IMR-90 (cell line): ENCODE results near the gene MAP6. TPM values are rescaled to one million over a fixed set of nuclear protein-coding genes. Genes with fewer than 3 reads are reported as not detected.

Source experiments
- ATAC-seq: fragments of 200-7000 bp; cut with Tn5 transposase; 2 replicates; pipeline ENCODE4 v1.9.1; 2020; ENCODE audit warnings: low read depth, mild to moderate bottlenecking, moderate library complexity
- BruUV-seq: library from RNA; stranded (reverse); fragments of 400-500 nt; replicated peaks from 2 replicates; lab custom pipeline; 2021; lab: Mats Ljungman, UMichigan
- CTCF ChIA-PET: fragments of 300-600 bp; formaldehyde crosslinking; extraction: SDS; loops from one replicate; lab custom pipeline; 2021; ENCODE audit warnings: antibody characterized with exemption; lab: Yijun Ruan, JAX
- POLR2A ChIA-PET: fragments of 300-600 bp; sonication (Branson Sonifier 250); formaldehyde crosslinking; loops from one replicate; lab custom pipeline; 2022; ENCODE audit warnings: antibody characterized with exemption; ENCODE audit not compliant: unreplicated experiment; lab: Charles Lee
- DNase-seq: peaks from one replicate; pipeline ENCODE4 v3.0.0; 2013
- H2AFZ ChIP-seq: replicated peaks from 2 replicates; pipeline ENCODE3; 2013; ENCODE audit warnings: low read length, mild to moderate bottlenecking; ENCODE audit not compliant: poor library complexity
- H2AK5ac ChIP-seq: 2 replicates; pipeline ENCODE4 v1.6.1; 2013; ENCODE audit warnings: low read depth, low read length, inconsistent platforms
- H2AK9ac ChIP-seq: replicated peaks from 2 replicates; pipeline ENCODE3; 2013; ENCODE audit warnings: mild to moderate bottlenecking, low read depth, low read length, moderate library complexity; ENCODE audit not compliant: poor library complexity
- H2BK120ac ChIP-seq: 2 replicates; pipeline ENCODE4 v1.6.1; 2013; ENCODE audit warnings: low read depth, low read length, inconsistent platforms
- H2BK15ac ChIP-seq: 3 replicates; pipeline ENCODE4 v1.6.1; 2013; ENCODE audit warnings: low read depth, low read length, inconsistent platforms
- H2BK20ac ChIP-seq: 2 replicates; pipeline ENCODE4 v1.6.1; 2013; ENCODE audit warnings: low read depth, mild to moderate bottlenecking, inconsistent platforms, low read length, moderate library complexity
- H2BK5ac ChIP-seq: 2 replicates; pipeline ENCODE4 v1.6.1; 2013; ENCODE audit warnings: mild to moderate bottlenecking, low read depth, low read length, inconsistent platforms; ENCODE audit not compliant: poor library complexity, severe bottlenecking
- H3K14ac ChIP-seq: replicated peaks from 2 replicates; pipeline ENCODE4 v1.6.1; 2013; ENCODE audit warnings: low read depth, low read length, inconsistent platforms
- H3K18ac ChIP-seq: 2 replicates; pipeline ENCODE4 v1.6.1; 2013; ENCODE audit warnings: low read depth, low read length, control low read depth
- H3K23ac ChIP-seq: 2 replicates; pipeline ENCODE4 v1.6.1; 2013; ENCODE audit warnings: low read depth, low read length, inconsistent platforms
- H3K27ac ChIP-seq: 2 replicates; pipeline ENCODE4 v1.5.1; 2013; ENCODE audit warnings: mild to moderate bottlenecking, control low read depth, low read length; ENCODE audit not compliant: insufficient read depth
- H3K27me3 ChIP-seq: 2 replicates; pipeline ENCODE4 v1.6.1; 2013; ENCODE audit warnings: low read length; ENCODE audit not compliant: control insufficient read depth, insufficient read depth
- H3K36me3 ChIP-seq: 2 replicates; pipeline ENCODE4 v1.6.1; 2013; ENCODE audit warnings: low read length, mixed read lengths; ENCODE audit not compliant: control insufficient read depth, insufficient read depth
- H3K4ac ChIP-seq: 2 replicates; pipeline ENCODE4 v1.6.1; 2013; ENCODE audit warnings: low read depth, low read length, inconsistent platforms
- H3K4me1 ChIP-seq: 2 replicates; pipeline ENCODE4 v1.6.1; 2013; ENCODE audit warnings: low read length, mixed read lengths; ENCODE audit not compliant: control insufficient read depth, insufficient read depth
- H3K4me2 ChIP-seq: 2 replicates; pipeline ENCODE4 v1.6.1; 2013; ENCODE audit warnings: low read depth, mild to moderate bottlenecking, control low read depth, low read length, moderate library complexity
- H3K4me3 ChIP-seq: 2 replicates; pipeline ENCODE4 v1.5.1; 2013; ENCODE audit warnings: low read depth, mild to moderate bottlenecking, control low read depth, low read length, moderate library complexity; ENCODE audit not compliant: insufficient read depth
- H3K56ac ChIP-seq: 2 replicates; pipeline ENCODE4 v1.6.1; 2013; ENCODE audit warnings: low read length, inconsistent platforms; ENCODE audit not compliant: insufficient read depth; ENCODE audit errors: extremely low read depth
- H3K79me1 ChIP-seq, 2 experiments: 2 replicates each; pipeline ENCODE4 v1.6.1; 2013; ENCODE audit warnings: low read length in 2 of 2, inconsistent platforms in 1 of 2, low read depth in 1 of 2
- H3K9ac ChIP-seq: 2 replicates; pipeline ENCODE4 v1.6.1; 2013; ENCODE audit warnings: low read depth, low read length, control low read depth
- H3K9me1 ChIP-seq: 2 replicates; pipeline ENCODE4 v1.6.1; 2013; ENCODE audit warnings: low read length, inconsistent platforms; ENCODE audit not compliant: insufficient read depth
- H3K9me3 ChIP-seq: 2 replicates; pipeline ENCODE4 v1.6.1; 2013; ENCODE audit warnings: low read length; ENCODE audit not compliant: control insufficient read depth, insufficient read depth
- H4K20me1 ChIP-seq: 2 replicates; pipeline ENCODE4 v1.6.1; 2013; ENCODE audit warnings: low read length, inconsistent platforms; ENCODE audit not compliant: insufficient read depth
- H4K5ac ChIP-seq: 2 replicates; pipeline ENCODE4 v1.6.1; 2013; ENCODE audit warnings: mild to moderate bottlenecking, low read depth, low read length, control low read depth
- H4K8ac ChIP-seq, 2 experiments: 2 replicates each; pipeline ENCODE4 v1.6.1; 2013; ENCODE audit warnings: low read depth in 2 of 2, low read length in 2 of 2, control low read depth in 1 of 2, inconsistent platforms in 1 of 2
- H4K91ac ChIP-seq: 2 replicates; pipeline ENCODE4 v1.6.1; 2013; ENCODE audit warnings: low read depth, low read length, inconsistent platforms; ENCODE audit not compliant: insufficient read depth
- BHLHE40 ChIP-seq: fragments of 150-350 bp; IDR thresholded peaks from 2 replicates; pipeline ENCODE4 v1.6.1; 2016; ENCODE audit warnings: mild to moderate bottlenecking, low read depth, low read length
- CEBPB ChIP-seq: IDR thresholded peaks from 2 replicates; pipeline ENCODE4 v1.6.1; 2012; ENCODE audit warnings: low read depth, low read length, improper control_type of control experiment
- CHD1 ChIP-seq: IDR thresholded peaks from 2 replicates; pipeline ENCODE4 v1.6.1; 2012; ENCODE audit warnings: low read depth, low read length, improper control_type of control experiment
- CTCF ChIP-seq: conservative IDR thresholded peaks from 2 replicates; pipeline ENCODE4 v1.5.1; 2012; ENCODE audit warnings: mild to moderate bottlenecking, low read depth, low read length, improper control_type of control experiment
- ELK1 ChIP-seq: fragments of 150-350 bp; IDR thresholded peaks from 2 replicates; pipeline ENCODE4 v1.6.1; 2016; ENCODE audit warnings: low read depth, mild to moderate bottlenecking, low read length, moderate library complexity, borderline replicate concordance
- FOS ChIP-seq: fragments of 150-350 bp; IDR thresholded peaks from 2 replicates; pipeline ENCODE4 v1.6.1; 2016; ENCODE audit warnings: low read depth, low read length
- MAFK ChIP-seq: IDR thresholded peaks from 2 replicates; pipeline ENCODE4 v1.6.1; 2012; ENCODE audit warnings: low read depth, low read length, improper control_type of control experiment
- MAZ ChIP-seq: IDR thresholded peaks from 2 replicates; pipeline ENCODE4 v1.6.1; 2012; ENCODE audit warnings: low read depth, mild to moderate bottlenecking, low read length, improper control_type of control experiment, moderate library complexity, borderline replicate concordance
- MXI1 ChIP-seq: IDR thresholded peaks from 2 replicates; pipeline ENCODE4 v1.6.1; 2012; ENCODE audit warnings: low read depth, mild to moderate bottlenecking, low read length, moderate library complexity, borderline replicate concordance
- NFE2L2 ChIP-seq: fragments of 150-350 bp; IDR thresholded peaks from 2 replicates; pipeline ENCODE4 v1.6.1; 2016; ENCODE audit warnings: low read depth, mild to moderate bottlenecking, low read length
- POLR2A ChIP-seq: IDR thresholded peaks from 2 replicates; pipeline ENCODE4 v1.6.1; 2012; ENCODE audit warnings: mild to moderate bottlenecking, low read depth, low read length
- RAD21 ChIP-seq: IDR thresholded peaks from 2 replicates; pipeline ENCODE4 v1.6.1; 2012; ENCODE audit warnings: low read length, improper control_type of control experiment
- RCOR1 ChIP-seq: IDR thresholded peaks from 2 replicates; pipeline ENCODE4 v1.6.1; 2012; ENCODE audit warnings: mild to moderate bottlenecking, low read length, improper control_type of control experiment; ENCODE audit not compliant: insufficient replicate concordance
- RFX5 ChIP-seq: IDR thresholded peaks from 2 replicates; pipeline ENCODE4 v1.8.0; 2012; ENCODE audit warnings: low read depth, mild to moderate bottlenecking, low read length, moderate library complexity
- SMC3 ChIP-seq: fragments of 150-350 bp; IDR thresholded peaks from 2 replicates; pipeline ENCODE4 v1.6.1; 2016; ENCODE audit warnings: low read depth, mild to moderate bottlenecking, antibody characterized with exemption, low read length, moderate library complexity
- USF2 ChIP-seq: fragments of 150-350 bp; IDR thresholded peaks from 2 replicates; pipeline ENCODE4 v1.6.1; 2017; ENCODE audit warnings: mild to moderate bottlenecking, antibody characterized with exemption, low read length, low read depth
- WGBS, 2 experiments: methylation state at CpG; one replicate each; pipeline versions ENCODE4 v1.1.5 to v1.1.7; 2013; ENCODE audit warnings: missing lambda C conversion rate in 2 of 2; ENCODE audit not compliant: insufficient read length in 1 of 2; ENCODE audit errors: extremely low coverage in 2 of 2; 5-methylcytosine and 5-hydroxymethylcytosine counted together
- dilution Hi-C: fragments of 300-500 bp; cut with HindIII; formaldehyde crosslinking; loops from one replicate; pipeline ENCODE4 v1.14.3; 2018; ENCODE audit warnings: low sequenced_read_pairs; ENCODE audit not compliant: unreplicated experiment
- in situ Hi-C: fragments of 300-500 bp; cut with MboI; formaldehyde crosslinking; loops from 3 replicates; pipeline ENCODE4 v1.14.3; 2019; ENCODE audit warnings: low sequenced_read_pairs, inconsistent platforms, mixed read lengths
- intact Hi-C: fragments of 100-400 bp; cut with micrococcal nuclease; formaldehyde crosslinking; loops from 2 replicates; pipeline ENCODE4 v1.10.0; 2022
- polyA plus RNA-seq, 3 experiments: library from polyadenylated mRNA; depleted of rRNA; stranded (reverse); fragments of >200 nt; gene quantifications; 2 replicates each; pipeline ENCODE4 v1.2.3, GENCODE V29; 2012; ENCODE audit warnings: low replicate concordance in 1 of 3
- total RNA-seq: library from RNA; depleted of rRNA; stranded (reverse); fragments of >200 nt; gene quantifications from 2 replicates; pipeline ENCODE4 v1.2.3, GENCODE V29; 2012

The MAP6 gene
- total and polyA plus RNA-seq, 2 of the 4 experiments (the other 2 are of a cell fraction), result 3.0 to 3.4 TPM

GRCh38 chr11:75595429-75595828 is 73.4 kb downstream of the MAP6 start:
- dilution Hi-C loops (no loop called here), intact Hi-C loops (no loop called here), in situ Hi-C loops (no loop called here)
- Histone ChIP-seq H2AFZ (no peak overlapping the region), H4K8ac (no peak overlapping the region), H3K4me2 (no peak overlapping the region), H4K20me1 (no peaks in the 10 kb centered on the region), H3K23ac (no peak overlapping the region), H4K5ac (no peak overlapping the region), H3K9me3 (no peaks in the 10 kb centered on the region), H3K9me1 (no peaks in the 10 kb centered on the region), H3K27ac (no peak overlapping the region), H3K4me1 (peaks cover 5% of the 10 kb centered on the region), H3K14ac (no peak overlapping the region), H2BK5ac (no peak overlapping the region), H2AK5ac (no peak overlapping the region; the same call in 1 of the 2 replicates), H3K27me3 (peaks cover 13% of the 10 kb centered on the region), H3K9ac (no peak overlapping the region), H3K4me3 (no peak overlapping the region), H2AK9ac (no peak overlapping the region), H2BK20ac (no peak overlapping the region), H4K91ac (no peak overlapping the region), H2BK120ac (no peak overlapping the region), H3K4ac (no peak overlapping the region), H3K18ac (no peak overlapping the region), H3K56ac (no peak overlapping the region), H3K36me3 (no peaks in the 10 kb centered on the region), H2BK15ac (no peak overlapping the region), H3K79me1 (no peaks in the 10 kb centered on the region)
- DNase-seq, result no peak
- CTCF ChIA-PET, result interaction anchor here (0.7 kb wide), 1 partner anchor 24 kb away, joined by 3 read pairs; no protein-coding TSS in a partner anchor
- WGBS, 2 experiments, result 89% methylated on average over 2 of the region's 2 CpGs; no CpG with 5 or more reads in 1 of the 2 experiments
- no TSS peak for BruUV-seq
- no peak for ATAC-seq
- TF ChIP-seq RAD21 (no peak), CHD1 (no peak), NFE2L2 (no peak), USF2 (no peak), RFX5 (no peak), BHLHE40 (no peak), POLR2A (no peak), CTCF (no peak), SMC3 (no peak), CEBPB (no peak), MAZ (no peak), MAFK (no peak), FOS (no peak), ELK1 (no peak), MXI1 (no peak), RCOR1 (no peak)
- POLR2A ChIA-PET, result no interaction called here
